WTC11 (cell line): ENCODE measurements around the gene WEE1. TPM values are rescaled to one million over a fixed set of nuclear protein-coding genes. Genes with fewer than 3 reads are reported as not detected.

Source experiments
- ATAC-seq: fragments of 200-7000 bp; cut with Tn5 transposase; 2 replicates; pipeline ENCODE4 v1.10.0; 2021; ENCODE audit warnings: mild to moderate bottlenecking, moderate library complexity
- CTCF ChIA-PET: fragments of 300-600 bp; sonication (Branson Sonifier 250); formaldehyde crosslinking; loops from one replicate; lab custom pipeline; 2021; ENCODE audit warnings: antibody characterized with exemption; lab: Charles Lee
- POLR2A ChIA-PET: fragments of 350-600 bp; sonication (Branson Sonifier 250); formaldehyde crosslinking; loops from one replicate; lab custom pipeline; 2021; ENCODE audit warnings: antibody characterized with exemption; lab: Charles Lee
- DNase-seq: peaks from one replicate; pipeline ENCODE4 v3.0.0; 2021; ENCODE audit warnings: low spot score
- H3K27ac Mint-ChIP-seq: 2 replicates; pipeline ENCODE4 v1.8.0; 2021; ENCODE audit warnings: mixed read lengths
- H3K27me3 Mint-ChIP-seq: 2 replicates; pipeline ENCODE4 v1.8.0; 2021; ENCODE audit warnings: low read depth, mild to moderate bottlenecking, moderate library complexity, mixed read lengths
- H3K36me3 Mint-ChIP-seq: 2 replicates; pipeline ENCODE4 v1.8.0; 2021; ENCODE audit warnings: mixed read lengths
- H3K4me1 Mint-ChIP-seq: 2 replicates; pipeline ENCODE4 v1.8.0; 2022; ENCODE audit warnings: mixed read lengths
- H3K4me3 Mint-ChIP-seq: 2 replicates; pipeline ENCODE4 v1.8.0; 2021; ENCODE audit warnings: mild to moderate bottlenecking, moderate library complexity, mixed read lengths
- H3K9me3 Mint-ChIP-seq: 2 replicates; pipeline ENCODE4 v1.8.0; 2021; ENCODE audit warnings: mixed read lengths
- CBFB ChIP-seq: sonication (generic); formaldehyde crosslinking; IDR thresholded peaks from 2 replicates; pipeline ENCODE4 v1.8.1; 2022; ENCODE audit warnings: mild to moderate bottlenecking, low read depth, missing genetic modification reagents
- CREM ChIP-seq: sonication (generic); formaldehyde crosslinking; IDR thresholded peaks from 2 replicates; pipeline ENCODE4 v1.8.1; 2022; ENCODE audit warnings: mild to moderate bottlenecking, missing genetic modification reagents, moderate library complexity
- FOXJ3 ChIP-seq: sonication (generic); formaldehyde crosslinking; IDR thresholded peaks from 2 replicates; pipeline ENCODE4 v1.9.0; 2021; ENCODE audit warnings: missing genetic modification reagents, mild to moderate bottlenecking, borderline replicate concordance
- JUN ChIP-seq: sonication (generic); formaldehyde crosslinking; IDR thresholded peaks from 2 replicates; pipeline ENCODE4 v1.8.0; 2023; ENCODE audit warnings: mild to moderate bottlenecking, missing genetic modification reagents
- NFYB ChIP-seq: sonication (generic); formaldehyde crosslinking; conservative IDR thresholded peaks from 2 replicates; pipeline ENCODE4 v1.8.0; 2022; ENCODE audit warnings: low read depth, missing genetic modification reagents
- NR2C2 ChIP-seq: sonication (generic); formaldehyde crosslinking; IDR thresholded peaks from 2 replicates; pipeline ENCODE4 v1.8.0; 2022; ENCODE audit warnings: mild to moderate bottlenecking, missing genetic modification reagents
- RELA ChIP-seq: sonication (generic); formaldehyde crosslinking; IDR thresholded peaks from 2 replicates; pipeline ENCODE4 v1.8.1; 2022; ENCODE audit warnings: missing genetic modification reagents, mild to moderate bottlenecking, borderline replicate concordance
- TCF7 ChIP-seq: sonication (generic); formaldehyde crosslinking; IDR thresholded peaks from 2 replicates; pipeline ENCODE4 v1.8.0; 2022; ENCODE audit warnings: mild to moderate bottlenecking, low read depth, missing genetic modification reagents, moderate library complexity
- TP53 ChIP-seq: sonication (generic); formaldehyde crosslinking; IDR thresholded peaks from 2 replicates; pipeline ENCODE4 v1.8.1; 2023; ENCODE audit warnings: mild to moderate bottlenecking, missing genetic modification reagents
- ZBTB21 ChIP-seq: sonication (generic); formaldehyde crosslinking; IDR thresholded peaks from 2 replicates; pipeline ENCODE4 v1.8.1; 2023; ENCODE audit warnings: mild to moderate bottlenecking, missing genetic modification reagents, borderline replicate concordance
- ZNF671 ChIP-seq: fragments of 250-450 bp; sonication (Bioruptor Pico); IDR thresholded peaks from 2 replicates; pipeline ENCODE4 v1.8.0; 2021; ENCODE audit warnings: mild to moderate bottlenecking
- total RNA-seq: library from RNA; stranded (reverse); gene quantifications from 3 replicates; pipeline ENCODE4 v1.2.3, GENCODE V29; 2021
- TF ChIP-seq, protein P1 (sequence below): sonication (generic); formaldehyde crosslinking; IDR thresholded peaks from 2 replicates; pipeline ENCODE4 v1.8.1; 2023; ENCODE audit warnings: mild to moderate bottlenecking, missing genetic modification reagents
- TF ChIP-seq, protein P2 (sequence below): sonication (generic); formaldehyde crosslinking; IDR thresholded peaks from 2 replicates; pipeline ENCODE4 v1.8.0; 2023; ENCODE audit warnings: mild to moderate bottlenecking, missing genetic modification reagents
- TF ChIP-seq, protein P3 (sequence below): fragments of 250-450 bp; sonication (Bioruptor Pico); IDR thresholded peaks from 2 replicates; pipeline ENCODE4 v1.9.0; 2021; ENCODE audit warnings: moderate library complexity, mild to moderate bottlenecking, inconsistent platforms, borderline replicate concordance
- TF ChIP-seq, protein P4 (sequence below): sonication (generic); formaldehyde crosslinking; IDR thresholded peaks from 2 replicates; pipeline ENCODE4 v1.8.0; 2022; ENCODE audit warnings: mild to moderate bottlenecking, missing genetic modification reagents
- TF ChIP-seq, protein P5 (sequence below): sonication (generic); formaldehyde crosslinking; IDR thresholded peaks from 2 replicates; pipeline ENCODE4 v1.8.1; 2023; ENCODE audit warnings: mild to moderate bottlenecking, missing genetic modification reagents
- TF ChIP-seq, protein P6 (sequence below): sonication (generic); formaldehyde crosslinking; IDR thresholded peaks from 2 replicates; pipeline ENCODE4 v1.8.1; 2023; ENCODE audit warnings: mild to moderate bottlenecking, missing genetic modification reagents, borderline replicate concordance

WEE1 gene
- total RNA-seq, 1 experiment from 2014 or later: 109 TPM

DNA sequence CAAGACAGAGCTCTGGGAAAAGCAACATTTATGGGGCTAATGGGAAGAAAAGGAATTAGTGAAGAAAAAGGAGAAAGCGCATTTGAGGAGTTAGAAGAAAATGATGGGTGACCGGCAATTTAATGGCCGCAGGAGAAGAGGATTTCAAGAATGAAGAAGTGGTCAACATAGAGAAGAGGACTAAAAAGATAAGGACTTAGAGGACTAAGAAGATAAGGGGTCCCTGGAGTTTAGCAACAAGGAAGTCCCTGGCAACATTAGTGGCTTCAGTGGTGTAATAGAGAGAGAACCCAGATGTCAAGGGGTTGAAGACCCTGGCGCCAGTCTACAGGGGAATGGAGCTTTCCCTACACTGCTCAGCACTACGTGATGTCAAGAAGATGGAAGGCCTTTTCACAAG, 32.3 kb downstream of the WEE1 start:
- CTCF ChIA-PET: interaction anchor here (1.9 to 3.3 kb wide), 4 partner anchors 99 to 718 kb away, joined by 6 to 25 read pairs (median 13); no protein-coding TSS in a partner anchor

DNA sequence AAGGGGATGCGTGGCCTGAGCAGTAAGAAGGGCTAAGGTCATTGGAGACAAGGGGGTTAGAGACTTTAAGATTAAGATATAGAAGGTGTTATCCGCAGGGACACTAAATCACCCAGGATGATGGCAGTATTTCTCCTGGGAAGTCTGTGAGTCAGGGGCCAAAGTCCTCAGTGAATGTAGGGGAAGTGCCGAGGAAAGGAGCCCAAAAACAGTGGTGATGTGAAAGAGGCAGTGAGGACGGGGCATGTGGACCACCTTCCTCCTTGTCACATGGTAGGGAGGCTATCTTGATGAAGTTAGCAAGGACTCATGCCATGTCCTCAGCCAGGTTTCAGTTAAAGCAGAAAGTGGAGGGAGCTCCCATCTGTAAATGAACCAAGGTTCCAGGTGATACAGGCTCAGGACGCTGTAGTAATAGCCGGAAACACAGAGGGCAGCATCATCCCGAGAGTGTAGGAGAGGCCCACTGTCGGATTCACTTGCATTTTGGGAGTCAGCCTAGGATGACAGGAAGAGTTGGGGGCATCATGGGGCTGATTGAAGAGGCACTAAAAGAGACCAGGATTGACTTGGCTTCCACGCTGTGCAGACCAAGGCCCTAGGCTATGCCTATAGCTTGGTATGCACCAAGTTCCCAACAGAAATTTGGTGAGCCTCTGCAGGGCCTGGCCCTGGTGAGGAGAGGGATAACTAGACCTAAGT, 33.5 kb downstream of the WEE1 start:
- ATAC-seq (peak; percentile 92), DNase-seq (peak; percentile 53)
- POLR2A ChIA-PET: interaction anchor here (0.6 to 2.3 kb wide), 5 partner anchors 17 to 376 kb away, joined by 3 to 15 read pairs (median 4); partner anchors contain the start of genes DENND5A, WEE1 and ZNF143
- 0 out of 2 replicates have a peak overlapping the region, but pooled peaks have one; percentile 6 for H3K27ac Mint-ChIP-seq
- H3K4me3 Mint-ChIP-seq: no peak overlapping the region
- H3K27me3 Mint-ChIP-seq: no peaks in the 10 kb centered on the region
- CTCF ChIA-PET: interaction anchor here (0.5 to 3.3 kb wide), 31 partner anchors 11 to 721 kb away, joined by 3 to 25 read pairs (median 4); partner anchors contain the start of gene ZNF143
- H3K36me3 Mint-ChIP-seq: peaks cover 3% of the 10 kb centered on the region
- peaks cover 32% of the 10 kb centered on the region for H3K4me1 Mint-ChIP-seq
- 0 out of 2 replicates have a peak, but pooled peaks have one; percentile 33 for TF ChIP-seq CREM
- no peak for TF ChIP-seq RELA (CRISPR knock-in tag)
- no peak for TF ChIP-seq TP53 (CRISPR knock-in tag)
- TF ChIP-seq, protein P1, sequence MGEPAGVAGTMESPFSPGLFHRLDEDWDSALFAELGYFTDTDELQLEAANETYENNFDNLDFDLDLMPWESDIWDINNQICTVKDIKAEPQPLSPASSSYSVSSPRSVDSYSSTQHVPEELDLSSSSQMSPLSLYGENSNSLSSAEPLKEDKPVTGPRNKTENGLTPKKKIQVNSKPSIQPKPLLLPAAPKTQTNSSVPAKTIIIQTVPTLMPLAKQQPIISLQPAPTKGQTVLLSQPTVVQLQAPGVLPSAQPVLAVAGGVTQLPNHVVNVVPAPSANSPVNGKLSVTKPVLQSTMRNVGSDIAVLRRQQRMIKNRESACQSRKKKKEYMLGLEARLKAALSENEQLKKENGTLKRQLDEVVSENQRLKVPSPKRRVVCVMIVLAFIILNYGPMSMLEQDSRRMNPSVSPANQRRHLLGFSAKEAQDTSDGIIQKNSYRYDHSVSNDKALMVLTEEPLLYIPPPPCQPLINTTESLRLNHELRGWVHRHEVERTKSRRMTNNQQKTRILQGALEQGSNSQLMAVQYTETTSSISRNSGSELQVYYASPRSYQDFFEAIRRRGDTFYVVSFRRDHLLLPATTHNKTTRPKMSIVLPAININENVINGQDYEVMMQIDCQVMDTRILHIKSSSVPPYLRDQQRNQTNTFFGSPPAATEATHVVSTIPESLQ (CRISPR knock-in tag): no peak
- no peak for TF ChIP-seq FOXJ3 (CRISPR knock-in tag)
- peaks cover 8% of the 10 kb centered on the region for H3K9me3 Mint-ChIP-seq

More for the DNA sequence above, 32.3 kb downstream of the WEE1 start:
- peaks cover 40% of the 10 kb centered on the region for H3K4me1 Mint-ChIP-seq
- no peaks in the 10 kb centered on the region for H3K27me3 Mint-ChIP-seq
- ATAC-seq (no peak), DNase-seq (no peak)
- H3K9me3 Mint-ChIP-seq: peaks cover 4% of the 10 kb centered on the region
- TF ChIP-seq NFYB (CRISPR knock-in tag) (no peak), ZBTB21 (CRISPR knock-in tag) (no peak)
- TF ChIP-seq, protein P2, sequence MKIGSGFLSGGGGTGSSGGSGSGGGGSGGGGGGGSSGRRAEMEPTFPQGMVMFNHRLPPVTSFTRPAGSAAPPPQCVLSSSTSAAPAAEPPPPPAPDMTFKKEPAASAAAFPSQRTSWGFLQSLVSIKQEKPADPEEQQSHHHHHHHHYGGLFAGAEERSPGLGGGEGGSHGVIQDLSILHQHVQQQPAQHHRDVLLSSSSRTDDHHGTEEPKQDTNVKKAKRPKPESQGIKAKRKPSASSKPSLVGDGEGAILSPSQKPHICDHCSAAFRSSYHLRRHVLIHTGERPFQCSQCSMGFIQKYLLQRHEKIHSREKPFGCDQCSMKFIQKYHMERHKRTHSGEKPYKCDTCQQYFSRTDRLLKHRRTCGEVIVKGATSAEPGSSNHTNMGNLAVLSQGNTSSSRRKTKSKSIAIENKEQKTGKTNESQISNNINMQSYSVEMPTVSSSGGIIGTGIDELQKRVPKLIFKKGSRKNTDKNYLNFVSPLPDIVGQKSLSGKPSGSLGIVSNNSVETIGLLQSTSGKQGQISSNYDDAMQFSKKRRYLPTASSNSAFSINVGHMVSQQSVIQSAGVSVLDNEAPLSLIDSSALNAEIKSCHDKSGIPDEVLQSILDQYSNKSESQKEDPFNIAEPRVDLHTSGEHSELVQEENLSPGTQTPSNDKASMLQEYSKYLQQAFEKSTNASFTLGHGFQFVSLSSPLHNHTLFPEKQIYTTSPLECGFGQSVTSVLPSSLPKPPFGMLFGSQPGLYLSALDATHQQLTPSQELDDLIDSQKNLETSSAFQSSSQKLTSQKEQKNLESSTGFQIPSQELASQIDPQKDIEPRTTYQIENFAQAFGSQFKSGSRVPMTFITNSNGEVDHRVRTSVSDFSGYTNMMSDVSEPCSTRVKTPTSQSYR (CRISPR knock-in tag): no peak
- TF ChIP-seq, protein P3, sequence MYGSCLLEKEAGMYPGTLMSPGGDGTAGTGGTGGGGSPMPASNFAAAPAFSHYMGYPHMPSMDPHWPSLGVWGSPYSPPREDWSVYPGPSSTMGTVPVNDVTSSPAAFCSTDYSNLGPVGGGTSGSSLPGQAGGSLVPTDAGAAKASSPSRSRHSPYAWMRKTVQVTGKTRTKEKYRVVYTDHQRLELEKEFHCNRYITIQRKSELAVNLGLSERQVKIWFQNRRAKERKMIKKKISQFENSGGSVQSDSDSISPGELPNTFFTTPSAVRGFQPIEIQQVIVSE (CRISPR knock-in tag): no peak
- POLR2A ChIA-PET: interaction anchor here (0.7 kb wide), 1 partner anchor 27 kb away, joined by 4 read pairs; no protein-coding TSS in a partner anchor
- peaks cover 3% of the 10 kb centered on the region for H3K36me3 Mint-ChIP-seq
- H3K4me3 Mint-ChIP-seq: no peak overlapping the region
- H3K27ac Mint-ChIP-seq: no peak overlapping the region

DNA sequence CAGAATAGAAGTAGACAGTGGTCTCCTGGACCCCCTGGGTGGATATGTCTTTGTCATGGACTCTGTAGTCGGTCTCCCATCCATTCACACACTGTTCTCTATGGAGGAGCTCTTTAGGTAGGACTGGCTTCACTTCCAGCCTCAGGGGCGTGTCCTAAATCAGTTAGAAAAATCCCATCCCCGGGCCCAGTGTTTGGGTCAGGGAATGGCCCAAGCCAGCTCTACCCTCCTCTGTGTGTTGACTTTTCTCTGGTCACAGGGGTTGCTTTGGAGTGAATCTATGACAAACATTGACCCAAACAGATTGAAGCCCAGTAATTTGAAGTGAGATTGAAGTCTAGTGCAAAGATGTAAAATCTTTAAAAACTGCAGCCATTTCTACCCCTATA, 34.0 kb downstream of the WEE1 start:
- ATAC-seq (peak; percentile 80), DNase-seq (peak; percentile 35)
- ChIA-PET POLR2A (interaction anchor here (0.7 to 2.3 kb wide), 4 partner anchors 18 to 375 kb away, joined by 3 to 15 read pairs (median 4); partner anchors contain the start of genes WEE1 and ZNF143), CTCF (interaction anchor here (0.6 to 3.3 kb wide), 19 partner anchors 12 to 721 kb away, joined by 3 to 25 read pairs (median 6); partner anchors contain the start of gene ZNF143)
- H3K36me3 Mint-ChIP-seq: peaks cover 3% of the 10 kb centered on the region
- no peak overlapping the region for H3K4me3 Mint-ChIP-seq
- H3K9me3 Mint-ChIP-seq: peaks cover 8% of the 10 kb centered on the region
- H3K27ac Mint-ChIP-seq: peak overlapping the region; percentile 84; the same call in 1 of the 2 replicates
- no peaks in the 10 kb centered on the region for H3K27me3 Mint-ChIP-seq
- peaks cover 26% of the 10 kb centered on the region for H3K4me1 Mint-ChIP-seq
- TF ChIP-seq, protein P4, sequence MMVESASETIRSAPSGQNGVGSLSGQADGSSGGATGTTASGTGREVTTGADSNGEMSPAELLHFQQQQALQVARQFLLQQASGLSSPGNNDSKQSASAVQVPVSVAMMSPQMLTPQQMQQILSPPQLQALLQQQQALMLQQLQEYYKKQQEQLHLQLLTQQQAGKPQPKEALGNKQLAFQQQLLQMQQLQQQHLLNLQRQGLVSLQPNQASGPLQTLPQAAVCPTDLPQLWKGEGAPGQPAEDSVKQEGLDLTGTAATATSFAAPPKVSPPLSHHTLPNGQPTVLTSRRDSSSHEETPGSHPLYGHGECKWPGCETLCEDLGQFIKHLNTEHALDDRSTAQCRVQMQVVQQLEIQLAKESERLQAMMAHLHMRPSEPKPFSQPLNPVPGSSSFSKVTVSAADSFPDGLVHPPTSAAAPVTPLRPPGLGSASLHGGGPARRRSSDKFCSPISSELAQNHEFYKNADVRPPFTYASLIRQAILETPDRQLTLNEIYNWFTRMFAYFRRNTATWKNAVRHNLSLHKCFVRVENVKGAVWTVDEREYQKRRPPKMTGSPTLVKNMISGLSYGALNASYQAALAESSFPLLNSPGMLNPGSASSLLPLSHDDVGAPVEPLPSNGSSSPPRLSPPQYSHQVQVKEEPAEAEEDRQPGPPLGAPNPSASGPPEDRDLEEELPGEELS (CRISPR knock-in tag): no peak
- TF ChIP-seq NR2C2 (CRISPR knock-in tag): no peak
- TF ChIP-seq, protein P5, sequence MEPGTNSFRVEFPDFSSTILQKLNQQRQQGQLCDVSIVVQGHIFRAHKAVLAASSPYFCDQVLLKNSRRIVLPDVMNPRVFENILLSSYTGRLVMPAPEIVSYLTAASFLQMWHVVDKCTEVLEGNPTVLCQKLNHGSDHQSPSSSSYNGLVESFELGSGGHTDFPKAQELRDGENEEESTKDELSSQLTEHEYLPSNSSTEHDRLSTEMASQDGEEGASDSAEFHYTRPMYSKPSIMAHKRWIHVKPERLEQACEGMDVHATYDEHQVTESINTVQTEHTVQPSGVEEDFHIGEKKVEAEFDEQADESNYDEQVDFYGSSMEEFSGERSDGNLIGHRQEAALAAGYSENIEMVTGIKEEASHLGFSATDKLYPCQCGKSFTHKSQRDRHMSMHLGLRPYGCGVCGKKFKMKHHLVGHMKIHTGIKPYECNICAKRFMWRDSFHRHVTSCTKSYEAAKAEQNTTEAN (CRISPR knock-in tag): no peak
- TF ChIP-seq, protein P6, sequence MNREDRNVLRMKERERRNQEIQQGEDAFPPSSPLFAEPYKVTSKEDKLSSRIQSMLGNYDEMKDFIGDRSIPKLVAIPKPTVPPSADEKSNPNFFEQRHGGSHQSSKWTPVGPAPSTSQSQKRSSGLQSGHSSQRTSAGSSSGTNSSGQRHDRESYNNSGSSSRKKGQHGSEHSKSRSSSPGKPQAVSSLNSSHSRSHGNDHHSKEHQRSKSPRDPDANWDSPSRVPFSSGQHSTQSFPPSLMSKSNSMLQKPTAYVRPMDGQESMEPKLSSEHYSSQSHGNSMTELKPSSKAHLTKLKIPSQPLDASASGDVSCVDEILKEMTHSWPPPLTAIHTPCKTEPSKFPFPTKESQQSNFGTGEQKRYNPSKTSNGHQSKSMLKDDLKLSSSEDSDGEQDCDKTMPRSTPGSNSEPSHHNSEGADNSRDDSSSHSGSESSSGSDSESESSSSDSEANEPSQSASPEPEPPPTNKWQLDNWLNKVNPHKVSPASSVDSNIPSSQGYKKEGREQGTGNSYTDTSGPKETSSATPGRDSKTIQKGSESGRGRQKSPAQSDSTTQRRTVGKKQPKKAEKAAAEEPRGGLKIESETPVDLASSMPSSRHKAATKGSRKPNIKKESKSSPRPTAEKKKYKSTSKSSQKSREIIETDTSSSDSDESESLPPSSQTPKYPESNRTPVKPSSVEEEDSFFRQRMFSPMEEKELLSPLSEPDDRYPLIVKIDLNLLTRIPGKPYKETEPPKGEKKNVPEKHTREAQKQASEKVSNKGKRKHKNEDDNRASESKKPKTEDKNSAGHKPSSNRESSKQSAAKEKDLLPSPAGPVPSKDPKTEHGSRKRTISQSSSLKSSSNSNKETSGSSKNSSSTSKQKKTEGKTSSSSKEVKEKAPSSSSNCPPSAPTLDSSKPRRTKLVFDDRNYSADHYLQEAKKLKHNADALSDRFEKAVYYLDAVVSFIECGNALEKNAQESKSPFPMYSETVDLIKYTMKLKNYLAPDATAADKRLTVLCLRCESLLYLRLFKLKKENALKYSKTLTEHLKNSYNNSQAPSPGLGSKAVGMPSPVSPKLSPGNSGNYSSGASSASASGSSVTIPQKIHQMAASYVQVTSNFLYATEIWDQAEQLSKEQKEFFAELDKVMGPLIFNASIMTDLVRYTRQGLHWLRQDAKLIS (CRISPR knock-in tag): no peak
- TF ChIP-seq TCF7 (CRISPR knock-in tag): no peak
- TF ChIP-seq TP53 (CRISPR knock-in tag): no peak
- TF ChIP-seq JUN (CRISPR knock-in tag): no peak
- no peak for TF ChIP-seq ZNF671 (CRISPR knock-in tag)
- no peak for TF ChIP-seq CBFB
